Lung (tissue), 4 donors: Measurements from ENCODE around the gene PIPOX. TPM values are rescaled to one million over a fixed set of nuclear protein-coding genes. Genes with fewer than 3 reads are reported as not detected.

Experiments
- polyA plus RNA-seq, 2 donors: library from polyadenylated mRNA; stranded (reverse); fragments of 200-250 nt; gene quantifications; one replicate each; pipeline ENCODE4 v1.2.1, GENCODE V29; 2013
- total RNA-seq, 2 donors: library from RNA; depleted of rRNA in 1 of 2; stranded (reverse); fragments of >200 nt in 1 of 2; gene quantifications; one replicate each; pipeline ENCODE4 v1.2.1, GENCODE V29; 2014 to 2021
- donor health status: Bipolar disorder and iron deficiency.
- donor health status: healthy.
- donor health status: DM: yes; HTN: yes; CAD: no.

PIPOX gene
- total and polyA plus RNA-seq, 4 donors: 0.27 to 1.9 (median 0.91) TPM

Other genes starting within 250 kb of the PIPOX start
- 10 to 100 TPM in 1 of 2 donors, 1 to 10 TPM in 1; 8.3 to 17.7 TPM for gene FAM222B, start 200.4 kb upstream of the PIPOX start, total RNA-seq
- 1 to 10 TPM; 8.8 to 9.5 TPM for gene FAM222B, start 200.4 kb upstream of the PIPOX start, polyA plus RNA-seq
- 10 to 100 TPM; 28.4 to 39.3 TPM for gene ERAL1, start 188.1 kb upstream of the PIPOX start, total RNA-seq
- 10 to 100 TPM; 36.8 to 37.0 TPM for gene ERAL1, start 188.1 kb upstream of the PIPOX start, polyA plus RNA-seq
- gene FLOT2, start 145.4 kb upstream of the PIPOX start, total RNA-seq: 100 to 1,000 TPM in 1 of 2 donors, 10 to 100 TPM in 1; 46.2 to 168 TPM
- 100 to 1,000 TPM in 1 of 2 donors, 10 to 100 TPM in 1; 73.6 to 226 TPM for gene FLOT2, start 145.4 kb upstream of the PIPOX start, polyA plus RNA-seq
- gene DHRS13, start 140.1 kb upstream of the PIPOX start, total RNA-seq: 10 to 100 TPM; 10.5 to 14.2 TPM
- 10 to 100 TPM; 20.6 to 29.9 TPM for gene DHRS13, start 140.1 kb upstream of the PIPOX start, polyA plus RNA-seq
- 10 to 100 TPM; 51.5 to 59.1 TPM for gene PHF12, start 91.6 kb upstream of the PIPOX start, total RNA-seq
- 10 to 100 TPM; 12.6 to 23.1 TPM for gene PHF12, start 91.6 kb upstream of the PIPOX start, polyA plus RNA-seq
- under 1 TPM in 1 of 2 donors, not detected in 1; 0.54 TPM for gene SEZ6, start 37.1 kb upstream of the PIPOX start, total RNA-seq
- gene SEZ6, start 37.1 kb upstream of the PIPOX start, polyA plus RNA-seq: under 1 TPM; 0.07 to 0.18 TPM
- 10 to 100 TPM; 55.3 to 65.2 TPM for gene MYO18A, start 137.3 kb downstream of the PIPOX start, total RNA-seq
- gene MYO18A, start 137.3 kb downstream of the PIPOX start, polyA plus RNA-seq: 10 to 100 TPM; 19.0 to 43.3 TPM
- gene CRYBA1, start 203.7 kb downstream of the PIPOX start, total RNA-seq: not detected
- gene CRYBA1, start 203.7 kb downstream of the PIPOX start, polyA plus RNA-seq: not detected